NCI-H2196 (cell line): ENCODE data around the gene SPAG17.

Experiments used
- DNase-seq: peaks from one replicate; lab custom pipeline; 2025; ENCODE audit not compliant: unreplicated experiment; lab: John Stamatoyannopoulos, UW

The SPAG17 gene

DNA sequence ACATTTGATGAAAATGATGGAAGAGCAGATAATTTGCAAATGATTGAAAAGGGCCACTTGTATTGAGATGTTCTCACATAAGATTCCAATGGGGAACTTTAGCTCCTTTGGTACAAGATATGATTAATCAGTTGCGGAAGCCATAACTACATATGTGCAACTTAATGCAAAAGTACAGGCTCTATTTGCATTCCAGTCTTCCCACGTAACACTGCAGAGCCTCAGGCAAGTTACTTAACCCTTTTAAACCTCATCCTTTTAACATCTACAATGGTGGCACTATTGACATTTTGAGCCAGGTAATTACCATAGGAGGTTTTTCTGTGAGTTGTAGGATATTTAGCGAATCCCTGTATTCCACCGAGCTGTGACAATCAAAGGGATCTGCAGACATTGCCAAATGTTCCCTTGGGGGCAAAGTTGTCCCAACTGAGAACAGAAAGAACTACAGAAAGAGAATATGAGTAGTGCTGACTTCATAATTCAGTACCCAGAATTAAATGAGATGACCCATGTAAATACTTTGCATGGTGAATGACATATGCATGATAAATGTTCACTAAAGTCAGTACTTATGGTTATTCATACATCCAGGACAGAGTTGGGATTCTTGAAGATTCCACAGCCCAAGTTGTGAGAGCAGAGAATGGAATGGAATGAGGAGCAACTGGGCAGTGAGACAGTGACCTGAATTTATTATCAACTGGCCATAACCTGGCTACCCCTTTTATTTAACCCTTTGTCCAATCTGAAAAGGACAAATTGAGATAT lies 62.6 kb downstream of the SPAG17 start:
- no peak for DNase-seq

DNA sequence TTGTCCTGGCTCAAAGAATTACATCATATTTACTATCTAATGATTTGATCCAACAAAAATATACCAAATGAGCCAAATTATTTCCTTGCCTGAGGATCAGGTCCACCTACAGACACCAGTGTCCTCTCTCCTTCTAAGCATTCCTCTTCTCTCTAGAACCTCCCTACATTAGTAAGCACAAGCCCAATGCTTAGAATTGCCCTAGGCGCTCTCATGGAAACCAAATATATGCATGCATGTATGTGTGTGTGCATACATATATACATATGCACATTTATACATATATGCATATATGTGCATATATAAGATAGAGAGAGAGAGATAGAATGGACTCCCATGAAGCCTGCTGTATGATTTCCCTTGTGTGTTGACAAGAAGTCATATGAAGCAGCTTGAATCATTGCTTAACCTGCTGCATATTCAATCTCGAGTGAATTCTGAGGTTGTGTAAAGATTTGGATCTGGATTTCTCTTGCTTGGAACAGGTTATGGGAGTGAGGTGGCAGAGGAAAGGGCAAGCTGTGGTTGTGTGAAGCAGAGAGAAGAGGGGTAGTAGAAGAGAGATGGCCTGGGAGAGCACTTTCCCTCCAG lies 66.1 kb downstream of the SPAG17 start:
- no peak for DNase-seq

DNA sequence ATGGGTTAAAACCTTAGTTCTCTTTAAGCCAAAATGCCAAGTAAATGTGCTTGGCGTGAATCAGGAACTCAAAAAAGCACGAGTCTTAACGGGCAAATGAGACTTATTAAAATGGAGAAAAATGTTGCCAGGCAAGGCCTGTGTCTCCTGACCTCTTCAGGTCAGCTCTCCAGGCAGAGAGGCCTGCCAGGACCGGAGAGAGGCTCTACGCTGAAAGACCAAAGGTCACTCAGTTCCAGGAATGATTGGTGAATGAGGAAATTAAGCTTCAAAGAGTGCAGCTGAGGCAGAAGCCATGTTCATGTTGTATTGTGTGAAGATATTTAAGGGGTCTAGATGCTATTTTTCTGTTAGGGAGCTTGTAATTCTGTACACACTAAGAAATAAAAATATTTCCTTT lies 66.6 kb downstream of the SPAG17 start:
- peak; percentile 12 for DNase-seq

DNA sequence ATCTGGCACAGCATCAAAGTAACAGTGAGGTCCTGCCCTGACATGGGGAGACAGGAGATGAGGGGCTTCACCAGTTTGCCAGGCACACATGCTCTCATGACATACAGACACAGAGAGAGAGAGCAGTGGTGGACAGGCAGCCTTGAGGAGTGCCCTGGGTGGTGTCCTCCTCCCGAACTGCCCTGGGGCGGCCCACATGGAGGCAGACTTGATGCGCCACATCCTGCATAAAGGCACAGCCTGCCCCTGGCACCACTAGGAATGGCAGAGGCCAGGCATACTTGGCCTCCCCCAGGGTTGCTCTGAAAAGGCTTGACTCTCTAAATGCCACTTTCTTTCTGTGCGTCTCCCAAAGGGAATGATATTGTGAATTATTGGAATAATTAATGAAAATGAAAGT lies 67.5 kb downstream of the SPAG17 start:
- no peak for DNase-seq

DNA sequence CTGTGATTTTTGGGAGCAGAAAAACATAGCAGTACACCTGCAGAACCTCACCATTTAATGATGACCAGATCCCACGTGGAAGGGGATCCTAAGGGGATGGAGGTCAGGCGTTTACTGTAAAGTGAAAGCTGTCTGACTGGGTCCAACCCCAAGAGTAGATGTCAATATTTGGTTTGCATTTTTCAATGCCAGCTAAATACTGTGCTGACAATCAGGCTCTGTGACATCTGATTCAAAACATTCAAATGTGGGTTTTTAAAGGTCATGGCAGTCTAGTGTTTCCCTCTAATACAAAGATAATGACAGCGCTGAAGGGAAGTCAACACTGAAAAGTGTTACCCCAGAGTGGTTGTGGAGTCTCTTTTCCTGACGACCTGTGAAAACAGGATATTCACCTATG lies 68.1 kb downstream of the SPAG17 start:
- DNase-seq: peak; percentile 45

DNA sequence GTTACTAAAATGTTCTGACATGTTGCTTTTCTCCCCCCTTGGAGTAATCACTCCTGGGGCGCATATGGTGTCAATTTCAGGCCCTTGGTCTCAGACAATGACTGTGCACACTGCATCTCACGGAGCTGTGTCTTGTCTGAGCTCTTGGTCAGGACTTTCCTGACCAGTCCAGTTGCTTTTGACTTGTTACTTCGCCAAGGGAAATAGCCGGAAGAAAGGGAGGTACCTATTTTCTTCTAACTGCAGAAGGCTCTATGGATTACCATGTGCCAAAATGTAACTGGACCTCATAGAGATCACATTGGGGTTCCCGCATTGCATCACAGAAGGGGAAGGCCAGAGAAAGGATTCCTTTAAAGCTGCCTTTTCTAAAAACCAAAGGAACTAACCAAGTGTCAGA lies 68.6 kb downstream of the SPAG17 start:
- no peak for DNase-seq

DNA sequence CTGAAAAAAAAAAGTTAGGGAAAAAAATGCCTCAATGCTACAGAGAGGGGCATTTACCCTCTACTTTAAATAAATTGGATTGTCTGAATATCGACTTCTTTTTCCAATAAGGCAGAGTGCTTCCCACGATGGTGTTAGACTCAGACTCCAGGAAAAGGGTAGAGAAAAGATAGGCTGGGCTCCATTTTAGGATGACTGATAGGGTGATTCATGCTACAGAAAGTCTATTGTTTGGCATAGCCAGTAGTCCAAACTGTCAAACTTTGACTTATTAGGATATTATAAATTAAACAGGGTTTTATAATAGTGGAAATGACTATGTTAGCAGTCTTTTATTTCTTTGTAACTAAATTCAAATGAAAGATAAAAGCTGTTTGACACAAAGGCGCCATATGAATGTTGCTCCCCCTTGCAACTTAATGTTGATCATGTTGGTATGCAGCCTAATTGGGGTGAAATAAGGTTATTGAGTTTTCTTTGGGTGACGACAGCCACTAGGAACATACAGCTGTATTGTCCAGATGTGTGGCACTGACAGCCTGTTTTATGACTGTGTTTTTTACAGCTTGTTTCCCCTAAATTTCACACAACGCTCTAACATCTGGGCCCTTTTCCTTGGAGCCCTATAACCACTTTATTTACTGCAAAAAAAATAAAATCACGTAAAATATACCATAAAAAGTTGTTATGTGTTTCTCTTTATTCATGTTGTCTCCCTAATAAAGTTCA lies 69.3 kb downstream of the SPAG17 start:
- DNase-seq: no peak

DNA sequence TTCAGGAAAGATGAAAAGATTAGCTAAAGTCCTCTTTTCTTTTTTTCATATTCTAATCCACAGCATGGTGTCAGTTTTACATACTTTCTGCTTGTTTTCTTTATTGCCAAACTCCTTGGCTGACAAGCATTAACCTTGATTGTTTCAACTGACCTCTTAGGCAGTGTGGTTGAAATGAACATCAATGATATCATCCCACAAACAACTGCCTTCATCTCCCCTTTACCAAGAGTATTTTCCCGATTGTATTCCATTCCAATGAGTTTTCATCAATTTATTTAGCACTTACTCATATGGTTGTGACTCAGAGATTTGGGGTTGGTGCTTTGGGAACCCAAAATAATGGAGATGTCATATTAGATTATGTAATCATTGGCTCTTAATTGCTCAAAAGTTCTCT lies 71.8 kb downstream of the SPAG17 start:
- DNase-seq: no peak

DNA sequence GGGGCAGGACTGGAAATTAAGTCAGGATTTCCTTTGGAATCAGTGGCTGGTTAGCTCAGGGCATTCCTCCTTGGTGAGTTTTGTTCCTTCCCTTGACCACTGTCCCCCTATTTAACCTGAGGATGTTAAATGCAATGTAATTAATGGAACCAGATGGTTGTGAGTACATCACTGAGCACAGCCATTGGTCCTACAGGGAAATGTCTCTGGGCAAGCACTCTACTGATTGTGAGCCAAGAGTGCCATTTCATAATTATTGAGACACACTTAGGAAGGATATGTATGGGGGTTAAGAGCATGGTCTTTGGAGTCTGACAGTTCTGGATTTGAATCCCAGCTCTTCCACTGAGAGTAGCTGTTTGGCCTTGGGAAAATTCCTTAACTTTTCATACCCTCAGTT lies 74.4 kb downstream of the SPAG17 start:
- no peak for DNase-seq

DNA sequence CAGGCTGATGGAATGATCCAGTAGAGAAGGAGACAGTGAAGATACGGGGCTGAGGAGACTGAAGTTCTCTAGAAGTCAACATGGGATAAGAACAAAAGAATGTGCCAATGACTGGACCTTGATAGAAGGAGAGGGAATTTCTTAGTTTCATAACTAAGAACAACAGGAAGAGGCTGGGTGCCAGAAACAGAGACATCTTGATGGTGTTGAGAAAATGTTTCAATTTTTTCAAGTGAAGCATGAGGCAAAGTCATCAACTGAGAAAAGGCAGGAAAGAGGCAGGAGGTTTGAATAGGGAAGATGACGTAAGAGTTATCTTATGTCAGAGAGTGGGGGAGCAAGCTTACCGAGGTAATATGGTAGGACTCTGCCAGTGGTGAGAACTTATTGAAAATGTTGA lies 80.1 kb downstream of the SPAG17 start:
- DNase-seq: no peak

DNA sequence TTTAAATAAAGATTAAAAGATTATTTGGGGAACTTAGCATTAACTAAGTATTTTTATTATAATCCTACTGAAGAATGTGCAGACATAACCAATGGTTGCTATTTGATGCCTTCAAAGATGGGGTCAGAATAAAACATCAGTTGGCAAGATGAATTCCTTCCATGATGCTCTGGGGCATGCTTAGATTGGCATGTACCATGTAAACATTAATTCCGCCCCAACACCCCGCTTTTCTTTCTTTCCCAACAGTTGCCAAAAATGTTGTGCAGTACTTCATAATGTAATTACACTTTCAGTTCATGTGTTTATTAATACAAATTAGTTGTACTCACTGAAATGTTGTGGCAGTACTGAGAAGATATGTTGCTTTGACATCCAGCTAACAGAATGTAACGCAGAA lies 82.6 kb downstream of the SPAG17 start:
- no peak for DNase-seq

DNA sequence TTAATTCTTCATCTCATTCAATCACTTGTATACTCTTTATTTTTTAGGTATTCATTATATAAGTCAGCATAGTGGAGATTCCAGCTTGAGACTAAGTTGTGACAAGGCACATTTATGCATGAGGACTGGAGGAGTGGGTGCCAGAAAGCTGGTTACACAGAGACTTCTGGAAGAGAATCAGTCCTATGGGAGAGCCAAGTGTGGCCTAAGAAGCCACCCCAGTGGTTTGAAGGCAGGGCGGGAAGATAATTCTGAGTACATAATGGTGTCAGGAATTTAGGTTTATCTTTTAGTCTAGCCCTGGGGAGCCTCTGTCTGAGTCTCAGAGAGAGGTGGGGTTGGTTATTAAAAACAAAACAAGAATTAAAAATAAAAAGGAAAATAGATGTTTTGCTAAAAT lies 83.0 kb downstream of the SPAG17 start:
- DNase-seq: no peak

DNA sequence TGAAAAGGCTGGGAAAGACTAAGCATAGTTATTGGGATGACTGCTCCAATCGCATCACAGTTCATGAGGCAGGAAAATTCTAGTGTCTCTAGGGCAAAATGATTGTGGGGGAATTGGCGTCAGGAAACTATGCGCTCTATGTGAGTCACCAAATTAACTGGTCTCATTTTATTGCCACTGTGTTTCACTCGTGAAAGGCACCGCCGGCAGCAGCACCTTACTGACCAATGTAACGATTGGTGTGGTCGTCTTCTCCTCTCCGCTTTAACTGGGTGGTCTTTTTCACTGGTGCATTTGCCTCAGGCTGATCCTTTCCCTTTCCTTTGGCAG lies 83.5 kb downstream of the SPAG17 start:
- DNase-seq: no peak

DNA sequence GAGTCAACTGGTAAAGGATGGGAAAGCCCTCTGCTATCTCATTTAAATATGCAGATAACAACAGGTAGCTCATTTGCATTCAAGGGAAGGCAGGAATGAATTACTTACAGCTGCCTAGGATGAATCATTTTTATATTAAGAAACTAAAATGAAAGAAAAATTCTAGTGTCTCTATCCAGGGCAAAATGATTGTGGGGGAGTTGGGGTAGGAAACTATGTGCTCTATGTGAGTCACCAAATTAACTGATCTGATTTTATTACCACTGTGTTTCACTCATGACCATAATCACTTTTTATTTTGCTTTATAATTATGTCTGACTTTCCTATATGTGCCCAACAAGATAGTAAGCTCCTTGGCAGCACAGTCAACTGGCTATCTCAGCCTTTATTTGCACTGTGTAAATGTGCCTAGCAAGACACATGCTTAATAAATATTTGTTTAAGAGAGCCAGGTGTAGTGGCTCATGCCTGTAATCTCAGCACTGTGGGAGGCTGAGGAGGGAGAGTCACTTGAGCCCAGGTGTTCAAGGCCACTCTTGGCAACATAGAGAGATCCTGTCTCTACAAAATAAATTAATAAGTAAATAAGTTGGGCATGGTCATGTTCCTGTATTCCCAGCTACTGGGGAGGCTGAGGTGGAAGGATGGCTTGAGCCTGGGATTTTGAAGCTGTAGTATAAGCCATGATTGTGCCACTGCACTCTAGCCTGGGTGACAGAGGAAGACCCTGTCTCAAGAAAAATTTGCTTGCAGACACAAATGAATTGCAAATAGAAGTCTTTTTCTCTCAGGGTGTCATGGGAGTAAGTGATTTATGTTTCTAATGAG lies 84.1 kb downstream of the SPAG17 start:
- peak; percentile 70 for DNase-seq

DNA sequence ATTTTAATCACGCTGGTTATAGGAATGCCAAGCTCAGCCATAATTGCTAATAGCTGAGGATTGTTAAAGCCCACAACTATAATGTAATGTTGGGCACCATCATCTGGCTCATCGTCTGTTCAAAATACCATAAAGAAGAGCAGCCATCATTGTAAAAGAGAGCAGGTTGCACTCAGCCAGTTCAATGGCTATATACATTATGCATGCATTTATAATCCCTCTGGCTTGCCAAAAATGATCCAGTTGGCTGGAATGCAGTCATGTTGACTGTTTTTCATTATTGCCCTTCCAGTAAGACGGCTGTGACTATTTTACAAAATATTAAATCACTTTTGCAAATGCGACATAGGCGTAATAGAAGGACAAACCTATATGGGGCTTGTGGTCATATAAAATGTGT lies 85.3 kb downstream of the SPAG17 start:
- no peak for DNase-seq

DNA sequence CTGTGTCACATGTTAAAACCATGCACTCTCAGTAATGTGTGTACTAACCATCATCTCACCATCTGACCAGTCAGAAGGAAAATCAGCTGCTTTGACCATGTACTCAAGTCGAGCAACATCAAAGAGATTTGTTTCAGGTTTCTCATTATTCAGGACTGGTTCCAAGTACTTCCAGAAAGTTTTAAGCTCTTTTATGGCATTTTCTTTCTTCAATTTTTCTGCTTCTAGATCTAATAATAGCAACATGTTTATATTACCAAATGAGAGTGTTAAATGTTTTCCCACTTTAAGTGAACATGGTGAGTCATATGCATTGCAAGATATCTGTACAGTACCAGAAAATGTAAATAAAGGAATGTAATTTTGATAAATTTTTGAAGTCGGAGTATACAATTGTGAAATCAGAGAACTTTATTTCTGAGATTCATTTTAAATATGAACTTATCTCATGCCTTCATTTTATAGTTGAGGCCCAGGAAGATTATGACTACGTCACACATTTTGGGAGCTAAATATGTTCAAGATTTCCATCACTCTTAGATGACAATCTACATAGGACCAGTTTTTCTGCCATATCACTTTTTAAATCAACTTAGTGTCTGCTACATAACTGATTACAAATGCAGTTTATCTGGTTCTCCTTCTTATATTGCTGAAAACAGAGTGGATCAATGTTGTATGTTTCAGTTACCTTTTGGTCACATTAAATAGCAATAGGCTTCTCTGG lies 87.2 kb downstream of the SPAG17 start:
- no peak for DNase-seq

DNA sequence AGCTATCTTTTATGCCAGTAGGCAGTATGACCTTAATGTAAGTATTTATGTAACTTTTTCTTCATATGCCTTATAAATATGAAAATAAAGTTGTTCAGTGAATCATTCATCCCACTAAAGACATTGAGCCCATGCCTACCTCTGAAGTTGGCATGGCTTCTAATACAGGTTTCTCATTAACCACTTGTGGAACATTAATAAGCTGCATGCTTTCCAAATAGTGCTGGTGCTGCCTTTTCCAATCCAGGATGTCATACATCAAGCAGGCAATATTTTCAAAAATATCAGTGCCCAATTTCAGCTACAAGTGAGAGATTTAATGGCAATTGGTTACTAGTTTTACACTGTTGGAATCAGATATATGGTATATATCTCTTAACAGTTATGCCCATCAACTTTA lies 92.0 kb downstream of the SPAG17 start:
- no peak for DNase-seq

DNA sequence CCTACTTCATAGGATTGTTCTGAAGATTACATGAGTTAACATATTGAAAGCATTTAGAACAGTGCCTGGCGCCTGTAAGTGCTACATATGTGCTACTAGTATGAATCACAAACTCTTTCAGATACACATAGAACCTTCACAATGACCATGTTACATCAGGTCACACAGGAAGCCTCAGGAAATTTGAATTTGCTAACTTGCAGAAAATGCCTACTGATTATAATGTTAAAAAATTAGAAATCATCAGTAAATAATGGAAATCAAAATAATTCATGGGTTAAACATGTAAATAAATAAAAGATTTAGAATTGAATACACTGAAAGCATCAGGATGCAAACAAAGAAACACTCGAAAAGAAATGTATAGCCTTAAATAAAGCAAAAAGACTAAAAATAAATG lies 94.9 kb downstream of the SPAG17 start:
- DNase-seq: no peak

DNA sequence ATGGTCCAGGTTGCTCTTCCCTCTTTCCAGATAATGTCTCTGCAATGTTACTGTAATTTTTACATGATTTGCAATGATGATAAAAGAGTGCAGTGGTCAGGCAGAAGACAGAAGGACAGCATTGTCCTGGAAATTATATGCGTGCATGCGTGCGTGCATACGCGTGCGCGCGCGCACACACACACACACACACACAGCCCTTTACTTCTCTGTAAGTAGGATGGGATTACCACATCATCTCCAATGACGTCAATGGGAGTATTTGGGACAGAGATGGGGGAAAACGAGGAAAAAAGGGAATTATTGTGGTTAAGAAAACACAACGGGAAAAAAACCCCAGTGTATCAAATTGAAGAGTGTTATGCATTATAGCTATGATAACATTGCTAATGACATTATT lies 99.7 kb downstream of the SPAG17 start:
- no peak for DNase-seq

DNA sequence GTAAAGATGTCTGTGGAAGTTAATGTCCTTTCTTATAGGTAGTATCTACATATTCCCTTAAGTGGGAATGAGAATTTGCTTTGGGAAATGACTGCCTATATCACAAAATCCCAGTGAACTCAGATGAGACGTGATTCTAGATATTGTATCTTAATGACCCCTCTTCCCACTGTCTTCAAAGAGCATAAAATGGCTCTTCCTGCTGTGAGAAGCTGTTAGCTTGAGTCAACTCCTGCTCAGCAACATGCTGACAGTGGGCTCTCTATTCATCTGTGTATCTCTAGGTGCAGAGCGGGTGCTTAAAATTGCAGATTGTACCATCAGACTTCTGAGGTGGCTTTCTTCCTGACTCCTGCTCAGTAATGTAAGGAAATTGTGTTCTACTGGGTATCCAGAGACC lies 100.6 kb downstream of the SPAG17 start:
- DNase-seq: no peak

DNA sequence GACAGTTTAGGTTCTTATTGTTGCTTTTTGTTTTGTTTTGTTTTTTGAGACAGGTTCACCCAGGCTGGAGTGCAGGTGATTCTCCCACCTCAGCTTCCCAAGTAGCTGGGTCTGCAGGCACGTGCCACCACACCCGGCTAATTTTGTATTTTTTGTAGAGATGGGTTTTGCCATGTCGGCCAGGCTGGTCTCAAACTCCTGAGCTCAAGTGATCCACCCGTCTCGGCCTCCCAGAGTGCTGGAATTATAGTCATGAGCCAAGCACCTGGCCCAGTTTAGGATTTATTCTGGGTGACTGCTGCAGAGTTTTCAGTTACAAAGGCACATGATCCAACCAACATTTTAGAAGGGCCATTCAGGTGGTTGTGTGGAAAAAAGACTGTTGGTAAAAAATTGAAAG lies 102.0 kb downstream of the SPAG17 start:
- no peak for DNase-seq
